Measurements from ENCODE around the gene STIM2. TPM values are rescaled to one million over a fixed set of nuclear protein-coding genes. Genes with fewer than 3 reads are reported as not detected.

Gene STIM2
- total RNA-seq, 1 experiment from 2014 or later: 59.0 TPM

DNA sequence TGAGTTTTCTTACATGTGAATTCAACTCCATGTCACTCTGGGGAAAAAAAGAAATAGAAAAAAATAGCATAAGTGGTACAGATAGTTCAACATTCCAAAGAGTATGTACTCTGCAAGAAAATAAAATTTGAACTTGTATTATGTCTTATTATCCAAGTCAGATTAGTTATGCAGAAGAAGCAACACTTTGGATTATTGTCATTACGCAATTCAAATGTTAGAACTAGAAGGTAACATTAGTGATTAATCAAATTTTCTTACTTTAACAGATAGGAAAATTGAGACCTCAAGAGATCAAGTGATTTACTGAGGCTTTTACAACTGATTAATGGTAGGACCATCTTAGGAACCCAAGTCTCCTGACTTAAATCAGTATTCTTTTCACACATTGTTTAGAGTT lies 159.1 kb downstream of the STIM2 start:
- no peak for TF ChIP-seq EZH2 (IDR thresholded peaks at IDR 0.05; ENCODE audit: borderline replicate concordance, low read depth, low read length, poor library complexity, severe bottlenecking)
- H3K4me3 ChIP-seq (ENCODE audit: low read depth, low read length, poor library complexity, severe bottlenecking): no peak overlapping the region
- no peak overlapping the region for H3K27ac ChIP-seq (ENCODE audit: low read depth, low read length, poor library complexity, severe bottlenecking)
- peaks cover 19% of the 10 kb centered on the region for H3K36me3 ChIP-seq (ENCODE audit: insufficient read depth, low read length, poor library complexity, severe bottlenecking)
- intact Hi-C loops (cut with micrococcal nuclease; ENCODE audit: unreplicated experiment): loop anchor here (10.0 kb wide), 1 partner anchor 695 kb away; the partner anchor contains the start of gene RBPJ
- H3K27me3 ChIP-seq (replicated peaks; ENCODE audit: insufficient read depth, low read depth, low read length, poor library complexity): no peaks in the 10 kb centered on the region
- peaks cover 3% of the 10 kb centered on the region for H3K4me1 ChIP-seq (ENCODE audit: insufficient read depth, low read length, poor library complexity, severe bottlenecking)
- no TSS peak for BruUV-seq (replicated peaks)
- ChIA-PET POLR2A (ENCODE audit: low non-redundant PET) (no interaction called here), CTCF (no interaction called here)
- DNase-seq (ENCODE audit: low spot score): no peak
- H3K9me3 ChIP-seq (ENCODE audit: low read depth, low read length, poor library complexity, severe bottlenecking): no peaks in the 10 kb centered on the region

DNA sequence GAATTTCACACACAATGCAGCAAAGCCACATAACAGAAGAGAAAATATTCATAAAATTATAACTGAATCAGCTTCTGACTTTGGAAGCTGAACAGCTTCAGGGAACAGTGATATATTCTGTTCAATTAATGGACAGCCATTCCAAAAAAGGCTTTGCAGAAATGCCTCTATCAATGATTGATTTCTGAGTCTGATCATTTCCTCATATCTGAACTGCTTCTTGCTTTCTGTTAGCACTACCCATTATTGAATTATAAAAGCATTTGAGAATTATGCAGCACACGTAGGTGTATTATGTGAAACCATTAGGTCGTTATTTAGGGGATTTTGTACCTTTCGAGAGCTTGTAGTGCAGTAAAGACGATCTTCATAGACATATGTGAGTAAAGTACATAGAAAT lies 159.6 kb downstream of the STIM2 start:
- Histone ChIP-seq H3K4me3 (ENCODE audit: low read depth, low read length, poor library complexity, severe bottlenecking) (no peak overlapping the region), H3K27ac (ENCODE audit: low read depth, low read length, poor library complexity, severe bottlenecking) (no peak overlapping the region), H3K36me3 (ENCODE audit: insufficient read depth, low read length, poor library complexity, severe bottlenecking) (peaks cover 19% of the 10 kb centered on the region), H3K4me1 (ENCODE audit: insufficient read depth, low read length, poor library complexity, severe bottlenecking) (peaks cover 3% of the 10 kb centered on the region), H3K27me3 (replicated peaks; ENCODE audit: insufficient read depth, low read depth, low read length, poor library complexity) (no peaks in the 10 kb centered on the region), H3K9me3 (ENCODE audit: low read depth, low read length, poor library complexity, severe bottlenecking) (no peaks in the 10 kb centered on the region)
- ChIA-PET CTCF (no interaction called here), POLR2A (ENCODE audit: low non-redundant PET) (no interaction called here)
- TF ChIP-seq, protein P1, sequence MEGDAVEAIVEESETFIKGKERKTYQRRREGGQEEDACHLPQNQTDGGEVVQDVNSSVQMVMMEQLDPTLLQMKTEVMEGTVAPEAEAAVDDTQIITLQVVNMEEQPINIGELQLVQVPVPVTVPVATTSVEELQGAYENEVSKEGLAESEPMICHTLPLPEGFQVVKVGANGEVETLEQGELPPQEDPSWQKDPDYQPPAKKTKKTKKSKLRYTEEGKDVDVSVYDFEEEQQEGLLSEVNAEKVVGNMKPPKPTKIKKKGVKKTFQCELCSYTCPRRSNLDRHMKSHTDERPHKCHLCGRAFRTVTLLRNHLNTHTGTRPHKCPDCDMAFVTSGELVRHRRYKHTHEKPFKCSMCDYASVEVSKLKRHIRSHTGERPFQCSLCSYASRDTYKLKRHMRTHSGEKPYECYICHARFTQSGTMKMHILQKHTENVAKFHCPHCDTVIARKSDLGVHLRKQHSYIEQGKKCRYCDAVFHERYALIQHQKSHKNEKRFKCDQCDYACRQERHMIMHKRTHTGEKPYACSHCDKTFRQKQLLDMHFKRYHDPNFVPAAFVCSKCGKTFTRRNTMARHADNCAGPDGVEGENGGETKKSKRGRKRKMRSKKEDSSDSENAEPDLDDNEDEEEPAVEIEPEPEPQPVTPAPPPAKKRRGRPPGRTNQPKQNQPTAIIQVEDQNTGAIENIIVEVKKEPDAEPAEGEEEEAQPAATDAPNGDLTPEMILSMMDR (conservative IDR thresholded peaks at IDR 0.05; ENCODE audit: low read depth, low read length): no peak
- no peak for TF ChIP-seq EZH2 (IDR thresholded peaks at IDR 0.05; ENCODE audit: borderline replicate concordance, low read depth, low read length, poor library complexity, severe bottlenecking)
- no peak for DNase-seq (ENCODE audit: low spot score)
- no TSS peak for BruUV-seq (replicated peaks)
- intact Hi-C loops (cut with micrococcal nuclease; ENCODE audit: unreplicated experiment): no loop called here

DNA sequence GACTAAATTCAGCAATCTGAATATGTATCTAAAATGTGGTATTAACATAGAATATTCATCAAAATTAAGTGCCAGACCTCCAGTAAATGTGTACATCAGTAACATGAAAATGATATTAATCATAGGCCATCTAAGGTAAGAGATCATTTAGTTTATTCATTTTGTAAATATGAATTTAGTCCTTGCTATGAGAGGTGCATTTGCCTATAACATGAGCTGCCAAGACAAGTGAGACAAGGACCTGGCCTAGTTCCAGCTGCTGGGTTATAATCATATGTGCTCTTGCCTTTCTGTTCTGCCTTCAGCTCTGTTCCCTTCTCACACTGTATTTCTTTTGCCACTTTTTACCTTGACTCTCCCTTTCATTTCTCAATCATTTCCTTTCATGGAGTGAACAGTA lies 160.0 kb downstream of the STIM2 start:
- Histone ChIP-seq H3K27ac (ENCODE audit: low read depth, low read length, poor library complexity, severe bottlenecking) (no peak overlapping the region), H3K4me3 (ENCODE audit: low read depth, low read length, poor library complexity, severe bottlenecking) (no peak overlapping the region), H3K27me3 (replicated peaks; ENCODE audit: insufficient read depth, low read depth, low read length, poor library complexity) (no peaks in the 10 kb centered on the region), H3K36me3 (ENCODE audit: insufficient read depth, low read length, poor library complexity, severe bottlenecking) (peaks cover 19% of the 10 kb centered on the region), H3K9me3 (ENCODE audit: low read depth, low read length, poor library complexity, severe bottlenecking) (no peaks in the 10 kb centered on the region), H3K4me1 (ENCODE audit: insufficient read depth, low read length, poor library complexity, severe bottlenecking) (peaks cover 3% of the 10 kb centered on the region)
- intact Hi-C loops (cut with micrococcal nuclease; ENCODE audit: unreplicated experiment): no loop called here
- TF ChIP-seq, protein P1 (conservative IDR thresholded peaks at IDR 0.05; ENCODE audit: low read depth, low read length): no peak
- TF ChIP-seq EZH2 (IDR thresholded peaks at IDR 0.05; ENCODE audit: borderline replicate concordance, low read depth, low read length, poor library complexity, severe bottlenecking): no peak
- ChIA-PET POLR2A (ENCODE audit: low non-redundant PET) (no interaction called here), CTCF (no interaction called here)
- BruUV-seq (replicated peaks): no TSS peak
- DNase-seq (ENCODE audit: low spot score): no peak

DNA sequence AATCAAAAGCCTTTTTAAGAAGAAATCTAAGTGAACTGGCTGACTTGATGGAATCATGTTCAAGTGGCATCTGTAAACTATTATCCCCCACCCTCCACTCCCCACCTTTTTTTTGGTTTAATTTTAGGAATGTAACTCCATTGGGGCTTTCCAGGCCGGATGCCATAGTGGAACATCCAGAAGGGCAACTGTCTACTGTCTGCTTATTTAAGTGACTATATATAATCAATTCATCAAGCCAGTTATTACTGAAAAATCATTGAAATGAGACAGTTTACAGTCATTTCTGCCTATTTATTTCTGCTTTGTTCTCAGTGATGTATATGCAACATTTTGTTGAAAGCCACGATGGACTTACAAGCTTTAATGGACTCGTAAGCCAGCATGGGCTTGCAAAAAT lies 162.3 kb downstream of the STIM2 start:
- Histone ChIP-seq H3K9me3 (ENCODE audit: low read depth, low read length, poor library complexity, severe bottlenecking) (no peaks in the 10 kb centered on the region), H3K27ac (ENCODE audit: low read depth, low read length, poor library complexity, severe bottlenecking) (no peak overlapping the region), H3K4me3 (ENCODE audit: low read depth, low read length, poor library complexity, severe bottlenecking) (no peak overlapping the region), H3K27me3 (replicated peaks; ENCODE audit: insufficient read depth, low read depth, low read length, poor library complexity) (no peaks in the 10 kb centered on the region), H3K4me1 (ENCODE audit: insufficient read depth, low read length, poor library complexity, severe bottlenecking) (peaks cover 3% of the 10 kb centered on the region), H3K36me3 (ENCODE audit: insufficient read depth, low read length, poor library complexity, severe bottlenecking) (peaks cover 19% of the 10 kb centered on the region)
- TSS peak; percentile 23 for BruUV-seq (replicated peaks)
- no peak for DNase-seq (ENCODE audit: low spot score)
- intact Hi-C loops (cut with micrococcal nuclease; ENCODE audit: unreplicated experiment): no loop called here
- TF ChIP-seq EZH2 (IDR thresholded peaks at IDR 0.05; ENCODE audit: borderline replicate concordance, low read depth, low read length, poor library complexity, severe bottlenecking): no peak
- TF ChIP-seq, protein P1 (conservative IDR thresholded peaks at IDR 0.05; ENCODE audit: low read depth, low read length): no peak
- ChIA-PET POLR2A (ENCODE audit: low non-redundant PET) (no interaction called here), CTCF (no interaction called here)
